Hepatocyte (in vitro differentiated cells): ENCODE measurements around the gene TMOD2. TPM values are rescaled to one million over a fixed set of nuclear protein-coding genes. Genes with fewer than 3 reads are reported as not detected.

Experiments
- DNase-seq: peaks from one replicate; pipeline ENCODE4 v3.0.0-alpha.2; 2016; ENCODE audit warnings: low spot score
- H2AFZ ChIP-seq: fragments of 200-600 bp; sonication (generic); 2 replicates; pipeline ENCODE4 v1.6.0; 2016; ENCODE audit warnings: antibody characterized with exemption, mild to moderate bottlenecking
- H3K27ac ChIP-seq: fragments of 200-600 bp; sonication (generic); 2 replicates; pipeline ENCODE4 v1.5.1; 2016; ENCODE audit warnings: mild to moderate bottlenecking
- H3K27me3 ChIP-seq: fragments of 200-600 bp; sonication (generic); 2 replicates; pipeline ENCODE4 v1.6.1; 2016
- H3K36me3 ChIP-seq: fragments of 200-600 bp; sonication (generic); replicated peaks from 2 replicates; pipeline ENCODE4 v1.5.1; 2016; ENCODE audit warnings: low read depth; ENCODE audit not compliant: insufficient read depth
- H3K4me1 ChIP-seq: fragments of 200-600 bp; sonication (generic); 2 replicates; pipeline ENCODE4 v1.5.1; 2016; ENCODE audit warnings: mild to moderate bottlenecking, moderate library complexity; ENCODE audit not compliant: insufficient read depth
- H3K4me2 ChIP-seq: fragments of 200-600 bp; sonication (generic); 2 replicates; pipeline ENCODE4 v1.6.0; 2016
- H3K4me3 ChIP-seq: fragments of 200-600 bp; sonication (generic); 2 replicates; pipeline ENCODE4 v1.5.1; 2016; ENCODE audit warnings: mild to moderate bottlenecking
- H3K79me2 ChIP-seq: fragments of 200-600 bp; sonication (generic); 2 replicates; pipeline ENCODE4 v1.6.0; 2017; ENCODE audit warnings: mild to moderate bottlenecking
- H3K9me2 ChIP-seq: fragments of 200-600 bp; sonication (generic); replicated peaks from 2 replicates; pipeline ENCODE4 v1.6.0; 2017; ENCODE audit warnings: mild to moderate bottlenecking; ENCODE audit not compliant: insufficient read depth
- H3K9me3 ChIP-seq: fragments of 200-600 bp; sonication (generic); 2 replicates; pipeline ENCODE4 v1.5.1; 2016; ENCODE audit warnings: low read depth, mild to moderate bottlenecking
- H4K20me1 ChIP-seq: fragments of 200-600 bp; sonication (generic); 2 replicates; pipeline ENCODE4 v1.6.0; 2016; ENCODE audit warnings: mild to moderate bottlenecking; ENCODE audit not compliant: insufficient read depth, poor library complexity, severe bottlenecking
- EZH2 ChIP-seq: fragments of 200-600 bp; sonication (generic); IDR thresholded peaks from 2 replicates; pipeline ENCODE4 v1.6.1; 2016; ENCODE audit warnings: antibody characterized with exemption, mild to moderate bottlenecking, borderline replicate concordance
- EZH2phosphoT487 ChIP-seq: fragments of 200-600 bp; sonication (generic); IDR thresholded peaks from one replicate; pipeline ENCODE4 v1.6.1; 2018; ENCODE audit warnings: antibody characterized with exemption, mild to moderate bottlenecking, low read depth, moderate library complexity; ENCODE audit not compliant: unreplicated experiment, severe bottlenecking
- WGBS: methylation state at CpG from one replicate; pipeline ENCODE4 v1.1.6; 2016; ENCODE audit warnings: low lambda C conversion rate; ENCODE audit errors: missing lambda C conversion rate; 5-methylcytosine and 5-hydroxymethylcytosine counted together
- polyA plus RNA-seq: library from polyadenylated mRNA; unstranded; fragments of >200 nt; fragmentation: Nextera tagmentation; extraction: Ambion mirVana; gene quantifications from 2 replicates; pipeline ENCODE4 v1.2.1, GENCODE V29; 2016
- total RNA-seq: library from RNA; depleted of rRNA; stranded (reverse); fragments of >200 nt; gene quantifications from 2 replicates; pipeline ENCODE4 v1.2.3, GENCODE V29; 2014
- TF ChIP-seq, protein P1 (sequence below): fragments of 200-600 bp; sonication (generic); IDR thresholded peaks from 2 replicates; pipeline ENCODE4 v1.5.1; 2016; ENCODE audit warnings: antibody characterized with exemption, mild to moderate bottlenecking; ENCODE audit not compliant: poor library complexity

Gene TMOD2
- total and polyA plus RNA-seq, 2 experiments from 2014 or later, result 1.7 to 2.9 TPM

DNA sequence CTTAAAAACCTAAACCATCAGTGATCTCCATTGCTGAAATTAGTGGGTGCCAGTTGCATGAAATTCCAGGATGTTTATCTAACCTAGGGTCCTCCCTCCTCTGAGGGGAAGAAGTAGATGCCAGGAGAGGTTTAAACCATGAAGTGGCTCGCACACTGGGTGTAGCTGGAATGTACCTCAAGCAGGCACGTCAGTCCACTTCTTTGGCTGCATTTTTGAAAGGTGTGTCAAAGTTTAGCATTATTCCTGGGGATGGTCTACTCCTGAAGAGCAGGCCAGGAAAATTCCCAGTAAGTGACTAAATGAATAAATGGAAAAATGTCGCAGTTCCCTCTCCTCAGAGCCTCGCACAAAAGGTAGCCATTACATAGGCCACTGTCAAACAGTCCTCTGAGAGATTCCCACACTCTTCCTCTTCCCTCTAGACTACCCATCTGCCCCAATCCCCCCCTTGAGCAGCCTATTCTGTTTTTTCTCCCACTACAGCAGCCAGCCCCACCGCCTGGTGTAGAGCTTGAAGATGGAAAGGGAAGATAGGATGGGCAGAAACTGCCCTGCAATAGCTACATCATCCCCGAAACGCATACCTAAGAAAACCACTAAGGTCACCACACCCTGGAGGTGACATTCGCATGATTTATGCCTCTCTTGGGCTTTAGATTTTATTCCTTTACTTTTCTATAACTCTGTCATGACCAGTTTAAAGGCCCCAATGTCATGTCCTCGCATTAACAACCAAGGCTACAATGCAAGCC, 77.4 kb downstream of the TMOD2 start:
- no peak overlapping the region for H3K4me3 ChIP-seq
- WGBS, result 79% methylated on average over 9 of the region's 9 CpGs
- TF ChIP-seq EZH2, result no peak
- no peak for TF ChIP-seq EZH2phosphoT487
- TF ChIP-seq, protein P1, sequence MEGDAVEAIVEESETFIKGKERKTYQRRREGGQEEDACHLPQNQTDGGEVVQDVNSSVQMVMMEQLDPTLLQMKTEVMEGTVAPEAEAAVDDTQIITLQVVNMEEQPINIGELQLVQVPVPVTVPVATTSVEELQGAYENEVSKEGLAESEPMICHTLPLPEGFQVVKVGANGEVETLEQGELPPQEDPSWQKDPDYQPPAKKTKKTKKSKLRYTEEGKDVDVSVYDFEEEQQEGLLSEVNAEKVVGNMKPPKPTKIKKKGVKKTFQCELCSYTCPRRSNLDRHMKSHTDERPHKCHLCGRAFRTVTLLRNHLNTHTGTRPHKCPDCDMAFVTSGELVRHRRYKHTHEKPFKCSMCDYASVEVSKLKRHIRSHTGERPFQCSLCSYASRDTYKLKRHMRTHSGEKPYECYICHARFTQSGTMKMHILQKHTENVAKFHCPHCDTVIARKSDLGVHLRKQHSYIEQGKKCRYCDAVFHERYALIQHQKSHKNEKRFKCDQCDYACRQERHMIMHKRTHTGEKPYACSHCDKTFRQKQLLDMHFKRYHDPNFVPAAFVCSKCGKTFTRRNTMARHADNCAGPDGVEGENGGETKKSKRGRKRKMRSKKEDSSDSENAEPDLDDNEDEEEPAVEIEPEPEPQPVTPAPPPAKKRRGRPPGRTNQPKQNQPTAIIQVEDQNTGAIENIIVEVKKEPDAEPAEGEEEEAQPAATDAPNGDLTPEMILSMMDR, result no peak
- H3K27ac ChIP-seq, result peak overlapping the region; percentile 97
- H3K36me3 ChIP-seq, result no peaks in the 10 kb centered on the region
- no peak for DNase-seq
- no peak overlapping the region for H2AFZ ChIP-seq
- peaks cover 39% of the 10 kb centered on the region for H3K79me2 ChIP-seq
- no peaks in the 10 kb centered on the region for H3K9me3 ChIP-seq
- H3K27me3 ChIP-seq, result no peaks in the 10 kb centered on the region
- peak overlapping the region; percentile 50 for H3K4me2 ChIP-seq
- H3K4me1 ChIP-seq, result no peaks in the 10 kb centered on the region
- H4K20me1 ChIP-seq, result peaks cover 25% of the 10 kb centered on the region
- H3K9me2 ChIP-seq, result no peaks in the 10 kb centered on the region

DNA sequence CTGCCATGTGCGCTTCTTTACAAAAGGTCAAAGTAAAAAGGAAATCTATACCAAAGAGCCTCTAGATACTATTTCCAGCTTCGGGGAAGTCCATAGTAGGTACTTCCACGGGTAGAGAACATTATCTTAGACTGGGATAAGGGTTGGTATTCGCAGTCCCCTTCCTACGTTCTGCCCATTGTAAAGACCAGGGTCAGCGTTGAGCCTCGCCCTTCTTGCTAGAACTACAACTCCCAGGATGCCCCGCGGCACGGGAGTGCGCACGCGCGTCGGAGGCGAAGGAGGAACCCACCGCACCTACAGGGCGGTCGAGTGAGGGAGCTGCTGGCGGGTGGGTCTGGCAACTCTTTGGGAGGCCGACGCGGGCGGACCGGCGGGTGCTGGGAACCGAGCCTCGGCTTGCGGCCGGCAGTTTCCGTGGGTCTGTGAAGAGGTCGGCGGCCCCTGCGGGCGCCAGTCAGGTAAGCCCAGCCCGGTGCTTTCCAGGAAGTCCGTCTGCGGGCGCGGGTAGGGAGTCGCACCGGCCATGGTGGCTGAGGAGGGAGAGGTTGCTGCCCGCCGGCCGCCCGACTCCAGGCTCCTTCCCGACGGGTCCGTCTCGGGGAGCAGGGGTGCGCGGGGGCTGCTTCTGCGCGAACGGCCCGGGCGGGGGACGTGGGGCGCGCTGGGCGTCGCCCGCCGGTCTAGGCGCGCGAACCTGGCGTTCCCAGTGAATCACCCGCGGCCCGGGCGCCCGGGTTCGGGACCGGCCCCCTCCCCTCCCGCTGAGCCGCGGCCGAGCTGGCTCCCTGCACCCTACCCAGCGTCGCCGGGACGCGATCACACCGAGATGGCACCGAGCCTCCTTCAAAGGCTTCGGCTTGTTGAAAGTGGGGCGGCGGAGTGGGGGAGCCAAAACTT, 78.2 kb downstream of the TMOD2 start, which contains the start of gene TMOD3:
Gene TMOD3 (plus strand): TSS at position 278 of the 900 bp plus-strand sequence. CDS start 33,232 bp downstream, outside the sequence.
- no peaks in the 10 kb centered on the region for H3K27me3 ChIP-seq
- H3K79me2 ChIP-seq, result peaks cover 47% of the 10 kb centered on the region
- H2AFZ ChIP-seq, result peak within 1 kb of the TSS; percentile 80
- H3K36me3 ChIP-seq, result no peaks in the 10 kb centered on the region
- H4K20me1 ChIP-seq, result peaks cover 29% of the 10 kb centered on the region
- TF ChIP-seq, protein P1, result no peak
- TF ChIP-seq EZH2, result no peak
- no peak for TF ChIP-seq EZH2phosphoT487
- H3K4me2 ChIP-seq, result peak within 1 kb of the TSS; percentile 73
- no peaks in the 10 kb centered on the region for H3K9me3 ChIP-seq
- DNase-seq, result peak; percentile 95
- H3K27ac ChIP-seq, result peak within 1 kb of the TSS; percentile 97
- H3K4me1 ChIP-seq, result no peaks in the 10 kb centered on the region
- peak within 1 kb of the TSS; percentile 81 for H3K4me3 ChIP-seq
- H3K9me2 ChIP-seq, result no peaks in the 10 kb centered on the region
- 3% methylated on average over 71 of the region's 89 CpGs for WGBS

DNA sequence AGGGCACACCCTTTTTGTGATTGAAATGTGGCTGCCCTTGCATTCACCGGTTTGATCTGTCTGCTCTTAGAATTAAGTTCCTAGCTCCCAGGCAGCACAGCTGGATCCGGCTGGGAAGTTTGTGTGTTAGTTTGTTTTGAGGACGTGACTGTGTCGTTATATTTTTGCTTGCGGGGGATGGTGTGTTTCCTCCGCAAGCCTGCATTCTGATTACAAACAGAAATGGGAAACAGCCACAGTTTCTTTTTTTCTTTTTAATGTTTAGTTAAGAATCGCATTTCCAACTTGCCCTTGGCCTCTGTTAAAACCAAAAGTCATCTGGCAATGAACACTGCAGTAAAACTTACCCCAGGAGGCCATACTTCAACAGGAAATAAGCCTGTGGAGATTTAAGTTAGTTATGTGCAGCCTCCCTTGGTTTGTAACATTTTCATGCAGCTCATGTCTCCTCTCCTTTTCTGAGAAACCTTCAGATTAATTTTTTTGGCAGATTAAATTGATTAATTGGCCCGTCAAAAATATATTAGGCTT, 78.9 kb downstream of the TMOD2 start:
- peaks cover 54% of the 10 kb centered on the region for H3K79me2 ChIP-seq
- H3K9me3 ChIP-seq, result no peaks in the 10 kb centered on the region
- peaks cover 29% of the 10 kb centered on the region for H4K20me1 ChIP-seq
- H3K4me2 ChIP-seq, result peak overlapping the region; percentile 73
- H3K36me3 ChIP-seq, result no peaks in the 10 kb centered on the region
- H3K9me2 ChIP-seq, result no peaks in the 10 kb centered on the region
- H2AFZ ChIP-seq, result peak overlapping the region; percentile 80
- TF ChIP-seq EZH2, result no peak
- no peak for TF ChIP-seq EZH2phosphoT487
- TF ChIP-seq, protein P1, result no peak
- peak overlapping the region; percentile 81 for H3K4me3 ChIP-seq
- no peak for DNase-seq
- 4% methylated on average over 8 of the region's 8 CpGs for WGBS
- H3K4me1 ChIP-seq, result no peaks in the 10 kb centered on the region
- H3K27ac ChIP-seq, result peak overlapping the region; percentile 97
- no peaks in the 10 kb centered on the region for H3K27me3 ChIP-seq
